Fibroblast of the aortic adventitia (primary cell): ENCODE data around the gene LIAS. TPM values are rescaled to one million over a fixed set of nuclear protein-coding genes. Genes with fewer than 3 reads are reported as not detected.

Experiments
- DNase-seq: peaks from one replicate; pipeline ENCODE4 v3.0.0-alpha.2; 2010; ENCODE audit warnings: low read depth
- H3K4me3 ChIP-seq: 2 replicates; pipeline ENCODE4 v1.5.1; 2011; ENCODE audit warnings: low read depth, mild to moderate bottlenecking, control low read depth, low read length, moderate library complexity
- total RNA-seq: library from RNA; depleted of rRNA; stranded (reverse); fragments of >200 nt; gene quantifications from 2 replicates; pipeline ENCODE4 v1.2.3, GENCODE V29; 2012; ENCODE audit warnings: low replicate concordance
- TF ChIP-seq, protein P1 (sequence below): IDR thresholded peaks from 2 replicates; pipeline ENCODE4 v1.5.1; 2011; ENCODE audit warnings: mild to moderate bottlenecking, low read length, control low read depth, inconsistent platforms; ENCODE audit not compliant: insufficient read depth

LIAS gene
- total RNA-seq, 1 donor, result 9.7 TPM

DNA sequence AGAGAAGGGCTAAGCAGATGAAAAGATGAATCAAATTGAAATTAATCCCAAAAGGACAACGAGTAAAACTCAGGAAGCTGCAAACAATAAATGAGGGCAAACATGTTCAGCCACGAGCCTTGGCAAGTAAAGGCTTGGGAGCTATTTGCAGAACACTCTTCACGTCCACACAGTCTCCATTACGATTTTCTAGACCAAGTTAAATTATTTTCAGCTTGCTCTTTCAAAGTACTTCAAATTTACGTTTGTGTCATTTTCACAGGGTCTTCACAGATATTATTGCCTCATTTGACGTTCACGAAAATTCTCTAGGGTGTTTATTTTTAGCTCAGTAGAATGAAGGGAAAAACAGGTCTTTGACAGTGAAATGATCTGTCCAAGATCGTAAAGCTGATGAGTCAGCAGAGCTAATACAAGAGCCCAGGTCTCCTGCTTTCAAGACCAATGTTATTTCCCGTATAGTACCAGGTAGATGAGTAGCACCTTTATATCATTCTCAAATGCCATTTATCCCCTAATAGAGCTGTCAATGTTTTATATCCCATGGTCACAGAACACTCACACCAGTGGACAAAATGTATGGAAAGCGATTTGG is 31.2 kb upstream of the LIAS start:
- TF ChIP-seq, protein P1, sequence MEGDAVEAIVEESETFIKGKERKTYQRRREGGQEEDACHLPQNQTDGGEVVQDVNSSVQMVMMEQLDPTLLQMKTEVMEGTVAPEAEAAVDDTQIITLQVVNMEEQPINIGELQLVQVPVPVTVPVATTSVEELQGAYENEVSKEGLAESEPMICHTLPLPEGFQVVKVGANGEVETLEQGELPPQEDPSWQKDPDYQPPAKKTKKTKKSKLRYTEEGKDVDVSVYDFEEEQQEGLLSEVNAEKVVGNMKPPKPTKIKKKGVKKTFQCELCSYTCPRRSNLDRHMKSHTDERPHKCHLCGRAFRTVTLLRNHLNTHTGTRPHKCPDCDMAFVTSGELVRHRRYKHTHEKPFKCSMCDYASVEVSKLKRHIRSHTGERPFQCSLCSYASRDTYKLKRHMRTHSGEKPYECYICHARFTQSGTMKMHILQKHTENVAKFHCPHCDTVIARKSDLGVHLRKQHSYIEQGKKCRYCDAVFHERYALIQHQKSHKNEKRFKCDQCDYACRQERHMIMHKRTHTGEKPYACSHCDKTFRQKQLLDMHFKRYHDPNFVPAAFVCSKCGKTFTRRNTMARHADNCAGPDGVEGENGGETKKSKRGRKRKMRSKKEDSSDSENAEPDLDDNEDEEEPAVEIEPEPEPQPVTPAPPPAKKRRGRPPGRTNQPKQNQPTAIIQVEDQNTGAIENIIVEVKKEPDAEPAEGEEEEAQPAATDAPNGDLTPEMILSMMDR, result no peak
- DNase-seq, result no peak
- H3K4me3 ChIP-seq, result no peak overlapping the region

DNA sequence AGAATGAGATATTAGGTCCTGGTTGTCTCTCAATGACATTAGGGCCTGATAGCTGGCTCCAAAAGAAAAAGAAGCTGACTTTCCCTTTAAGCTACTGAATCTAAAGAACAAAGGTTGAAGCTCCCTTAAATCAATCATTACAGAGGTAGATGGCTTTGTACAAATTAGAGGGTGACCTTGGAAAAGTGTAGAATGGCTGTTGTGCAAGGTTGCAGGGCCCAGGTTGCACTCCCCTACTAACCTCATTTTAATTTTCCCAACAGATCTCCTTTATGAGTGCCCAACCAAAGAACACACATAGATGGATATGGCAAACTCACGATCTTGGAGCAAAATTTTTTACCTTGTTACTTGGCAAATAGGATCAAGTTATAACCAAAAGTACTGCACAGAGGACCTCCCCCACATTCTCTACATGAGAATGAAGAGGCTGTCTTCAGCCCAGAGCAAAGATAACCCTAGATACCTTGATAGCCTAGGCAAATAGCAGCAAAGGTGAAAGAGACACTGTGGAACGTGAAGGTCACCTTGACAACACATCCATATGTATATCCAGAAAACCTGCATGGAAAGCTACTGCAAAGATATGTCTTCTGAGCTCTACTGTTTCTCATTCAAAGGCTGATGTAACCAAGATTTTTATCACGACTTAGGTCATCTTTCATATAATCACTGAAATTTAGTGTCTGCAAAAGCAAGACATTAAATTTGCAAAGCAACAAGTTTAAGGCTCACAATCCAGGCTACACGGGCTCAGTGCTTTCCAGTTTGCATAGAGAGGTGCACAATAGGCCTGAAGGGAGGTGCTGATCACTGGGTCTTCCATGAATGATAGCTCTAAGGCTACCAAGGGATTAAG is 29.2 kb upstream of the LIAS start:
- no peak for DNase-seq
- TF ChIP-seq, protein P1, result no peak

DNA sequence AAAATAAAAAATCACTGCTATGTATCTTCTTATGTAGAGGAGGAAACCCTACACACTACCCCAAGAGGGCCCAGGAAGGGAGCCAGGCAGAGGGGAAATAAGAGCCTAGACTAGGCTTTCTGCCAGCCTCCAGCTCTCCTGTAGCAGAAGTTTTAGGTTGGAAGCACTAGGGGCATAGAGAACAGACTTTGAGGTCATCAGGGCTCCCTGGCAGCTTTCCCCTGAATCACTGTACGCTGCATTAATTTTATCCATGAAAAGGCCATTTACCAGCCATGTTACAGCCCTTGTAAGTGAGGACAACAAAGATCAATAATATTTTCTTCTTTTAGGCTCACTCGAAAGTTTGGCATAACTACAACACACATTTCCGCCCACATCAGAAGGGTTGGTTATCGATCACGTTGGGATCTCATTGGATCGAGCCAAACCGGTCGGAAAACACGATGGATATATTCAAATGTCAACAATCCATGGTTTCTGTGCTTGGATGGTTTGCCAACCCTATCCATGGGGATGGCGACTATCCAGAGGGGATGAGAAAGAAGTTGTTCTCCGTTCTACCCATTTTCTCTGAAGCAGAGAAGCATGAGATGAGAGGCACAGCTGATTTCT is 24.9 kb upstream of the LIAS start:
- DNase-seq, result no peak
- TF ChIP-seq, protein P1, result no peak
- H3K4me3 ChIP-seq, result no peak overlapping the region

More for the DNA sequence above, 29.2 kb upstream of the LIAS start:
- no peak overlapping the region for H3K4me3 ChIP-seq

DNA sequence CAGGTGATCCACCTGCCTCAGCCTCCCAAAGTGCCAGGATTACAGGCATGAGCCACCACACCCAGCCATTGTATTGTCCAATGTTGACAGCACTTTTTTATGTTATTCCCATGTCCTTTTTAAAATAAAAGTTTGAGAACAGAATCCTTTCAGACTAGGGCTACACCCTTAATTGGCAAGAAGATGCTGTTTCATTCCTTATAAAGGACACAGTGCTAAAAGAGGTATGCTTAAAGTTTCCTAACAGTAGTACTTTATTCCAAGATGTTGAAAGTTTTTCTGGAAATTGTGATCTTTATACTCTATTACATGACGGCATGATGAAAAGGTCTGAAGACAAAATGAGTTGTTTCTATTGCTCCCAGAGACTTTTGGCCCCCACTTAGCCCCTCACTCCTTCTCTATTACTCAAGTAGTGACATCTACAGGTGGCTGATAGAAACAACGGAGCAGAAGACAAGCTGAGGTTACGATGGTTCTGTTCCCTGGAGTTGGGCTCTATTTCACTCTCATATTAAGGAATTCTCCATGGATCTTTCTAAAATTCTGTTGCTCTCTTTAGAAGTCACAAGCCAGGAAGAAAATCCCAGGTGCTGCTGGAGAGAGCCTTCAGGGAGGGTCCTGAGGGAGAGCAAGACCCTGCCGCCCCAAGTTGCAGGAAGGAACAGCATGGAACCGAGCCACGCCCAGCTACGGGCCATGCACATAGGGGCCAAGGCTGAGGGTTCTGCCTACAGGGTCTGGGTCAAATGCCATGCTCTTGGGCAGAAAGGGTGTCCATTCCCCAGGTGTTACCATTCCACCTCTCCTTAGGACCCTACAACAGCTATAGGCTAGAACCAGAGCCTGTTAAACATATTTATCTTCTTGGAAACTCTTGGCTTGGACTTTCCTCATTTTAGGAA is 22.9 kb upstream of the LIAS start:
- H3K4me3 ChIP-seq, result no peak overlapping the region
- TF ChIP-seq, protein P1, result peak; percentile 25
- DNase-seq, result peak; percentile 16

DNA sequence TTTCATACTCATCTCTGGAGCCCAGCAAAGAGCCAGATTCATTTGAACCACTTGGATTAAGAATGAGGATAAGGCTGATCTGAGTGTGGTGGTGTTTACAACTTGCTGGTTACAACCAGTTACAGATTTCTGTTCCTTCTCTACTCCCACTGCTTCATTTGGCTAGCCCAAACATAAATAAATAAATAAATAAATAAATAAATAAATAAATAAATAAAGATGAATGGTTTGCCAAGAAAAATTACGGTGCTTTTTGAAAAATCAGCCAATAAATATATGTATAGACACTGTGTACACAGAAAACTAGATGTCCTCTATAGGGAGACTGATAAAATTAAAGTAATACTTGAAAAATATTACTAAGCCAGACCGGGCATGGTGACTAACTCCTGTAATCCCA is 17.3 kb upstream of the LIAS start:
- DNase-seq, result no peak
- H3K4me3 ChIP-seq, result no peak overlapping the region
- TF ChIP-seq, protein P1, result no peak

DNA sequence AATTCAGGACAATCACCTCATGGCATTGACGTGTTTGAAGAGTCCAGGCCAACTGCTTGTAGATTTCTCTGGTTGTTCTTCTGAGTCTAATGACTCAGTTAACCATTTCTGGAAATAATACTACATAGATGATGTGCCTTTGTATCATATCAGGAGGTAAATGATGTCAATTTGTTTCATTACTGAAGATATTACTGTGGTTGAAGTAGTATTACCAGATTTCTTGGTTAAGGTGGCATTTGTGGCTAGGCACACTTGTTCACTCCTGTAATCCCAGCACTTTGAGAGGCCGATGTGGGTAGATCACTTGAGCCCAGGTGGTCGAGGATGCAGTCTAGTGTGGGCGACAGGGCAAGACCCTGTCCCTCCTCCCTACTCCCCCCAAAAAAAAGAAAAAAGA is 15.9 kb upstream of the LIAS start:
- no peak for DNase-seq
- TF ChIP-seq, protein P1, result no peak
- no peak overlapping the region for H3K4me3 ChIP-seq
